ENCODE results near the gene CD37.

DNA sequence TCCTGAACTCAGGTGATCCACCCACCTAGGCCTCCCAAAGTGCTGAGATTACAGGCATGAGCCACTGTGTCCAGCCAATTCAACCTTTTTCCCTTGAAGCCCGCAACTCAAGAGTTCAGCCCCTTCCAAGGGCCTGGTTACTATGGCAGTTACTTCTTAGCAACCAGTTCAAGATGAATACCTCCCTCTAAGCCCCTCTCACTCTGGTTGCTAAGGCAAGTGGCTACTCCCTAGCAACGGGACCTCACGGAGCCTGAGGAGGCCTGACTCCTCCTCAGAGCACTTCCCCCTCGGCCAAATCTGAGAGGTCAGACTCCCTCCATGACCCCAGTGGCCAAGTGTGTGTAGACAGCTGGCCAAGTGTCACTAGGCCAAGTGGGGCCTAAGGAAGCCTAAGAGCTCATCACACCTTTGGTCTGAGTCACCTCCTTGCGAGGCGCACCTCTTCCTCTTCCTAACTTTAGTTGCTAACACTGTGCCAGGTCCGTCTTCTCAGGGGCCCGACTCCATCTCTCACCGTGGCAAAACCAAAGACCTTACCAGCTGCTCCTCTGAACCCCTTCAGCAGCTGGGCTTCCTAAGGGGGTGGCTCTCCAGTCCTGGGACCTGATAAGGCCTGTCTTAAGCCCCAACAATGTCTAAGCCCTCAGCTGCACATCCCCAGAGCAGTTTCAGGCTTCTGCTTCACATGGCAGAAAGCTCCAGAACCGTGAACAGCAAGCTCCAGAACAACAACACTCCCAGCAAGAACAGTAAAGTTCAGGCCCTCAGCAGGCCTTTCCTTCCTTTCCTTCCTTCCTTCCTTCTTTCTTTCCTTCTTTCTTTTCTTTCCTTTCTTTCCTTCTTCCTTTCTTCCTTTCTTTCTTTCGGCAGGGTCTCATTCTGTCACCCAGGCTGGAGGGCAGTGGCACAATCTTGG, 9.6 kb downstream of the CD37 start:
- TF ChIP-seq TAF1 (IDR thresholded peaks at IDR 0.05; ENCODE audit: low read depth, low read length) (no peak), POLR2AphosphoS5 (IDR thresholded peaks at IDR 0.05; ENCODE audit: low read depth, low read length) (no peak), POLR2A (IDR thresholded peaks at IDR 0.05; ENCODE audit: low read depth, low read length) (no peak)

All from GM12891 (cell line).